Karpas-422 (cell line): ENCODE measurements around the gene RBMS1. TPM values are rescaled to one million over a fixed set of nuclear protein-coding genes. Genes with fewer than 3 reads are reported as not detected.

ENCODE experiments used
- DNase-seq: peaks from one replicate; pipeline ENCODE4 v3.0.0-alpha.2; 2015
- H2AFZ ChIP-seq: fragments of 200-600 bp; sonication (generic); 2 replicates; pipeline ENCODE4 v1.6.1; 2014; ENCODE audit warnings: antibody characterized with exemption, low read length, mixed read lengths
- H3K27ac ChIP-seq: fragments of 200-600 bp; sonication (generic); 2 replicates; pipeline ENCODE4 v1.5.1; 2014; ENCODE audit warnings: mild to moderate bottlenecking, low read length, moderate library complexity
- H3K27me3 ChIP-seq: fragments of 200-600 bp; sonication (generic); 2 replicates; pipeline ENCODE4 v1.6.1; 2014; ENCODE audit warnings: low read length, mixed read lengths
- H3K36me3 ChIP-seq: fragments of 200-600 bp; sonication (generic); 2 replicates; pipeline ENCODE4 v1.6.1; 2014; ENCODE audit warnings: low read length, mixed read lengths; ENCODE audit not compliant: insufficient read depth
- H3K4me1 ChIP-seq: fragments of 200-600 bp; sonication (generic); 2 replicates; pipeline ENCODE4 v1.6.1; 2014; ENCODE audit warnings: mild to moderate bottlenecking, low read length, mixed read lengths
- H3K4me2 ChIP-seq: fragments of 200-600 bp; sonication (generic); 2 replicates; pipeline ENCODE4 v1.6.1; 2014; ENCODE audit warnings: low read length, low read depth, mild to moderate bottlenecking; ENCODE audit not compliant: poor library complexity, severe bottlenecking
- H3K4me3 ChIP-seq: fragments of 200-600 bp; sonication (generic); 2 replicates; pipeline ENCODE4 v1.5.1; 2014; ENCODE audit warnings: mild to moderate bottlenecking, antibody characterized with exemption, low read length, mixed read lengths
- H3K79me2 ChIP-seq: fragments of 200-600 bp; sonication (generic); 2 replicates; pipeline ENCODE4 v1.6.1; 2014; ENCODE audit warnings: mild to moderate bottlenecking, low read length, mixed read lengths
- H3K9ac ChIP-seq: fragments of 200-600 bp; sonication (generic); 2 replicates; pipeline ENCODE4 v1.6.0; 2014; ENCODE audit warnings: low read length
- H3K9me2 ChIP-seq: fragments of 200-600 bp; sonication (generic), shearing (Covaris generic); replicated peaks from 2 replicates; pipeline ENCODE4 v1.6.0; 2014; ENCODE audit warnings: mild to moderate bottlenecking, low read length, moderate library complexity; ENCODE audit not compliant: insufficient read depth
- H3K9me3 ChIP-seq: fragments of 300-700, 200-600 bp; sonication (generic); 2 replicates; pipeline ENCODE4 v1.6.1; 2014; ENCODE audit warnings: low read length, mixed read lengths
- H4K20me1 ChIP-seq: fragments of 200-600 bp; sonication (generic); 2 replicates; pipeline ENCODE4 v1.6.1; 2014; ENCODE audit warnings: mild to moderate bottlenecking, antibody characterized with exemption, low read length, low read depth; ENCODE audit not compliant: insufficient read depth
- total RNA-seq: library from RNA; depleted of rRNA; stranded (reverse); fragments of >200 nt; shearing (Covaris generic); gene quantifications from 2 replicates; pipeline ENCODE4 v1.2.3, GENCODE V29; 2014; ENCODE audit warnings: low replicate concordance

RBMS1 gene
- total RNA-seq, 1 experiment from 2014 or later: not detected

DNA sequence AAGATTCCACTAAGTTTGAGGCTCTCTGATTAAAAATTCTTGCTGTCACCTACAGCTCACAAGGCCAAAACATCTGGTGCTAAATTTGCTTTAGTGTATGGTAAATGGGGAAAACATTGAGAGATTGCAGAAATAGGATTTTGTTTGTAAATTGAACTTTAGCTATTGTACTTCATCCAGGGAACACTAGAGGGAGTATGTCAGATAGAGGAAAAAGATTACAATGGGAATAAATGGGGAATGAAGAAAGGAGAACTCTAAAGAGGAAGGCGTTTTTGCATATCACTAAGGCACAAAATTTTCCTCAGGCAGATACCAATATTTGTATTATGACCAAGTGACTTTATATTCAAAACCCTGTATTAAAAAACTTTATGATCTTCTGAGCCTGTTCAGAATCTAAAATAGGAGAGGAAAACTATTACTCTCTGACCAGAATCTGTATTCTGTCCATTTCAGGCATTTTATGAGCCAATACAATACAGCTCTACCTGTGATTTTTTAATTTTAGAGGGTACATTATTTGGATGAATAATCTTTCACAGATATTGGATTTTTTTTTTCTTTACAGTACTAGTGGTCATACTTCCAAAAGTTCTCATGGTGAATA is 241.2 kb downstream of the RBMS1 start:
- H3K9me3 ChIP-seq: no peaks in the 10 kb centered on the region
- no peaks in the 10 kb centered on the region for H4K20me1 ChIP-seq
- no peak overlapping the region for H3K4me2 ChIP-seq
- no peaks in the 10 kb centered on the region for H3K79me2 ChIP-seq
- no peak overlapping the region for H3K9ac ChIP-seq
- H3K4me1 ChIP-seq: no peaks in the 10 kb centered on the region
- H3K36me3 ChIP-seq: no peaks in the 10 kb centered on the region
- H3K27me3 ChIP-seq: no peaks in the 10 kb centered on the region
- no peak overlapping the region for H2AFZ ChIP-seq
- H3K9me2 ChIP-seq: no peaks in the 10 kb centered on the region
- no peak overlapping the region for H3K4me3 ChIP-seq
- H3K27ac ChIP-seq: no peak overlapping the region
- no peak for DNase-seq

GRCh38 chr2:160251569-160251968 is 242.0 kb downstream of the RBMS1 start:
- Histone ChIP-seq H3K4me3 (no peak overlapping the region), H3K36me3 (no peaks in the 10 kb centered on the region), H3K79me2 (no peaks in the 10 kb centered on the region), H3K9me2 (no peaks in the 10 kb centered on the region), H3K4me1 (no peaks in the 10 kb centered on the region), H4K20me1 (no peaks in the 10 kb centered on the region), H3K4me2 (no peak overlapping the region), H3K27me3 (no peaks in the 10 kb centered on the region), H3K9ac (no peak overlapping the region), H3K27ac (no peak overlapping the region), H2AFZ (no peak overlapping the region), H3K9me3 (no peaks in the 10 kb centered on the region)
- DNase-seq: no peak

GRCh38 chr2:160249876-160250275 is 243.7 kb downstream of the RBMS1 start:
- H3K27ac ChIP-seq: no peak overlapping the region
- no peaks in the 10 kb centered on the region for H3K4me1 ChIP-seq
- no peak overlapping the region for H2AFZ ChIP-seq
- no peak overlapping the region for H3K9ac ChIP-seq
- no peaks in the 10 kb centered on the region for H3K79me2 ChIP-seq
- no peak overlapping the region for H3K4me2 ChIP-seq
- H3K4me3 ChIP-seq: no peak overlapping the region
- no peak for DNase-seq
- no peaks in the 10 kb centered on the region for H4K20me1 ChIP-seq
- H3K9me3 ChIP-seq: no peaks in the 10 kb centered on the region
- no peaks in the 10 kb centered on the region for H3K9me2 ChIP-seq
- H3K36me3 ChIP-seq: no peaks in the 10 kb centered on the region
- H3K27me3 ChIP-seq: no peaks in the 10 kb centered on the region

DNA sequence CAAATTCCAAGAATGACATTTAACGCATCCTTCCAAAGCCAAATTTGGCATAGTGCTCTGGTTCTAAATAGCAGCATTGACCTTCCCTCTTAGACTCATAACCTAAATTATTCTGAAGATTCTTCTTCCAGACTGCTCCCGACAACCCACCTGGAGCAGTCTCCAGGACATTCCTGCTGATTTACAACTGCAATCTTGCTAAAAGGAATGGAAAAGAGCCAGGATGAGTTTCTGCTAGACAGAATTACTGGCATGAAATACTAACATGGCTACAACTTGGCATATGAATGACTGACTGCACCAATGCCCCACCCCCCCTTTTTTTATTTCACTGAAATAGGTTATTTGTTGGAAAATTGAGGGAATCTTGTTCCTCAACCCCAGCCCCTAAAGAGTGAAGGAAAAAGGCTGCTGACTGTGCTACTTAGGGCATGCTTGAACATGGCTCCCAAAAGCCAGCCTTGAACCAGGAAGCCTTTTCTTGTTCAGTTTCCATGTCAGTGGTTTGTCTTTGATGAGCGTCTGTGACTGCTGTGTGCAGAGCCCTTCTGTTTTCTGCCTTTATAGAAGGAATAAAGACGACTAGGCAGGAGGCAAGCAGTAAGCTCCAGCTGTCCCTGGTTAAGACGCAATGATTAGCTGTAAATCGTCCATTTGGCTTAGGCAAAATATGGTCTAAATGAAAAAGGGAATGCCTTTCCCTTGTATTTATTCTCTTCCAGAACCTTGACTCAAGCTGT is 246.1 kb downstream of the RBMS1 start:
- Histone ChIP-seq H3K27ac (no peak overlapping the region), H2AFZ (no peak overlapping the region), H3K4me3 (no peak overlapping the region), H3K27me3 (no peaks in the 10 kb centered on the region), H3K9ac (no peak overlapping the region), H4K20me1 (no peaks in the 10 kb centered on the region), H3K9me3 (no peaks in the 10 kb centered on the region), H3K79me2 (no peaks in the 10 kb centered on the region), H3K4me2 (no peak overlapping the region), H3K36me3 (no peaks in the 10 kb centered on the region), H3K4me1 (no peaks in the 10 kb centered on the region), H3K9me2 (no peaks in the 10 kb centered on the region)
- DNase-seq: no peak

DNA sequence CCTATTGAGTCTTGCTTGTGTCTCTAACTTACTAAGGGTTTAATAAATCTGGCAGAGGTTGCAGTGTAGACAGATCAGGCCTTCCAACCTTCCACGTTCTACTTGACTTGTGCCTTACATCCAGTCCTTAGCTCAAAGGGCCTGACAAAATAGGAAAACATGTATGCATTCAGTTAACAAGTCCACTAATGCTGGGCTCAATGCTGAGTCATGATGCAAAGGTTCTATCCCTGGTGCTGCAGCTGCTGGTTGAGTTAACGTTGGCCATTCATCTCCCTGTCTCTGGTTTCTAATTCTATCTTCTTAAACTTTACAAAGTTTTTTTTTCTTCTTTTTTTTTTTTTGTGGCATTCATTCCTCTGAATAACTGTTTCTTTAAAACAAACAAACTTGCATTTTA is 247.3 kb downstream of the RBMS1 start:
- Histone ChIP-seq H2AFZ (no peak overlapping the region), H3K79me2 (no peaks in the 10 kb centered on the region), H4K20me1 (no peaks in the 10 kb centered on the region), H3K4me1 (no peaks in the 10 kb centered on the region), H3K4me3 (no peak overlapping the region), H3K27me3 (no peaks in the 10 kb centered on the region), H3K9ac (no peak overlapping the region), H3K27ac (no peak overlapping the region), H3K9me3 (no peaks in the 10 kb centered on the region), H3K36me3 (no peaks in the 10 kb centered on the region), H3K9me2 (no peaks in the 10 kb centered on the region), H3K4me2 (no peak overlapping the region)
- DNase-seq: no peak

GRCh38 chr2:160245614-160246155 is 247.9 kb downstream of the RBMS1 start:
- H3K36me3 ChIP-seq: no peaks in the 10 kb centered on the region
- peaks cover 2% of the 10 kb centered on the region; the same call in 1 of the 2 replicates for H3K27me3 ChIP-seq
- H4K20me1 ChIP-seq: no peaks in the 10 kb centered on the region
- no peak overlapping the region for H3K4me3 ChIP-seq
- H3K79me2 ChIP-seq: no peaks in the 10 kb centered on the region
- H3K27ac ChIP-seq: no peak overlapping the region
- H3K9ac ChIP-seq: no peak overlapping the region
- H3K4me2 ChIP-seq: no peak overlapping the region
- no peaks in the 10 kb centered on the region for H3K9me3 ChIP-seq
- no peak overlapping the region for H2AFZ ChIP-seq
- H3K9me2 ChIP-seq: no peaks in the 10 kb centered on the region
- no peak for DNase-seq
- H3K4me1 ChIP-seq: no peaks in the 10 kb centered on the region

DNA sequence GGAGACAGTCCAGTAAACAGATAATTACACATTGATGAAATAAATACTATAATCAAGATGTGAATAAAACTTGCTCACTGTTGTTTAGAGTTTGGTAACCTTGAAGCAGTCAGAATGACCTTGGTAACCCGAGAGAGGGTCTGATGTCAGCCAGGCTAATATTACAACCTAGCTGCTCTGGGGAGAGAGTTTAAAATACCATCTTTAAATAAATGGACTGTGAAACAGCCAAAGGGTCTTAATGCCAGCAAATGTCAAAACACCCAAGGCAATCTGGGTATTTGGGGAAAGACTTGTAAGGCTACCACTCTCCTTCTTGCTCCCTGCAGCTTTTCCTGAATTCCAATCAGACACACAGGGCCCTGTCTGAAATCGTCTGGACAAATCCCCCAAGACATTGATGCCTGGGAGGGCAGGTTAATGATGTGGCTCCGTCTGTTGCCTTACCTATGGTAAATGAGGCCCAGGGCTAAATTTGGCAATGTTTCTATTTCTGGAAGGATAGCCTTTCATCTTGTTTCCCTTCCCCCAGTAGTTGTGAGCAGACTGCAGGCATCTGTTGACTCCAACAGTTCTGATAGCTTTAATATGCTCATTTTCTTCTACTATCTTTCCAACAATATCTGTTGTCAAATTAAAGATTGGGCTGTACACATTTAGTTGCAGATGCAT is 250.6 kb downstream of the RBMS1 start:
- DNase-seq: no peak
- H4K20me1 ChIP-seq: no peaks in the 10 kb centered on the region
- no peaks in the 10 kb centered on the region for H3K9me3 ChIP-seq
- no peak overlapping the region for H3K9ac ChIP-seq
- no peak overlapping the region for H3K27ac ChIP-seq
- no peaks in the 10 kb centered on the region for H3K79me2 ChIP-seq
- no peaks in the 10 kb centered on the region for H3K9me2 ChIP-seq
- no peaks in the 10 kb centered on the region for H3K36me3 ChIP-seq
- no peak overlapping the region for H2AFZ ChIP-seq
- no peak overlapping the region for H3K4me3 ChIP-seq
- peaks cover 2% of the 10 kb centered on the region; the same call in 1 of the 2 replicates for H3K27me3 ChIP-seq
- H3K4me2 ChIP-seq: no peak overlapping the region
- H3K4me1 ChIP-seq: no peaks in the 10 kb centered on the region
